ACC112 (cell line): Measurements from ENCODE around the gene HAPSTR1.

ENCODE experiments used
- H2AFZ ChIP-seq: fragments of 200-600 bp; sonication (generic); one replicate; pipeline ENCODE4 v1.6.0; 2017; ENCODE audit warnings: antibody characterized with exemption, low read length; ENCODE audit not compliant: unreplicated experiment
- H3K27ac ChIP-seq: fragments of 200-600 bp; sonication (generic); 2 replicates; pipeline ENCODE4 v1.5.1; 2014; ENCODE audit warnings: low read depth, mild to moderate bottlenecking, antibody characterized with exemption, low read length, moderate library complexity
- H3K27me3 ChIP-seq: fragments of 200-600 bp; sonication (generic); 2 replicates; pipeline ENCODE4 v1.6.1; 2014; ENCODE audit warnings: mild to moderate bottlenecking, antibody characterized with exemption, low read length, moderate library complexity, mixed read lengths; ENCODE audit not compliant: insufficient read depth
- H3K36me3 ChIP-seq: fragments of 200-600 bp; sonication (generic); 2 replicates; pipeline ENCODE4 v1.6.1; 2016; ENCODE audit warnings: mild to moderate bottlenecking, antibody characterized with exemption, low read length, moderate library complexity, mixed read lengths; ENCODE audit not compliant: insufficient read depth
- H3K4me1 ChIP-seq: fragments of 200-600 bp; sonication (generic); one replicate; pipeline ENCODE4 v1.6.1; 2016; ENCODE audit warnings: low read length, mixed read lengths; ENCODE audit not compliant: insufficient read depth, unreplicated experiment, control insufficient read depth
- H3K4me3 ChIP-seq: fragments of 200-600 bp; sonication (generic); 2 replicates; pipeline ENCODE4 v1.5.1; 2014; ENCODE audit warnings: mild to moderate bottlenecking, low read depth, low read length
- H3K79me2 ChIP-seq: fragments of 200-600 bp; sonication (generic); one replicate; pipeline ENCODE4 v1.6.0; 2016; ENCODE audit warnings: low read length; ENCODE audit not compliant: control insufficient read depth, unreplicated experiment, insufficient read depth

The HAPSTR1 gene

DNA sequence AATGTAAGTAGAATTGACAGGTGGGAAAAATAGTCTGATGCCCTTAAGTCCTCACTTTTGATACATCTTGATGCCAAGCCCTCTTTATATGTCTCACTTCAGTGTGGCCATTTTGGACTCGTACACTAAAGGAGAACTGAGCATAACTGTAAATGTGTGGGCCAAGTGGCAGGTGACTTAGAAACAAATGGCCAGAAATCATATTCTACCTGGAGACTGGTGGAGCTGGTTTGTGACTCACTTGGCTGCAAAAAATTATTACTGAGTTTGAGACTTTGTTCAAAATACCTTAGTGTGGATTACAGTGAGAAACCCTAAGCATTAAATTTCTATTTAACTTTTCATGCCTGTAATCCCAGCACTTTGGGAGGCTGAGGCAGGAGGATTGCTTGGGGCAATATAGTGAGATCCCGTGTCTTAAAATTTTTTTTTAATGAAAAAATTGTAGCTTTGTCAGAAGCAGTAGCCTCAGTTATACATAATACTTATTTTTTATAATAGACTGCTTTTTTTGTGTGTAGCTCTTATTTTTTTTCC is 5.0 kb downstream of the HAPSTR1 start:
- peaks cover 44% of the 10 kb centered on the region for H3K36me3 ChIP-seq
- H2AFZ ChIP-seq, result no peak overlapping the region
- H3K4me3 ChIP-seq, result 0 out of 2 replicates have a peak overlapping the region, but pooled peaks have one; percentile 26
- peaks cover 59% of the 10 kb centered on the region for H3K4me1 ChIP-seq
- H3K27ac ChIP-seq, result no peak overlapping the region
- H3K27me3 ChIP-seq, result no peaks in the 10 kb centered on the region
- H3K79me2 ChIP-seq, result peaks cover 100% of the 10 kb centered on the region

- Histone ChIP-seq H3K4me3 (no peak overlapping the region), H3K36me3 (peaks cover 45% of the 10 kb centered on the region), H3K27ac (peak overlapping the region; percentile 6; the same call in 1 of the 2 replicates), H3K79me2 (peaks cover 100% of the 10 kb centered on the region), H3K4me1 (peaks cover 70% of the 10 kb centered on the region), H2AFZ (no peak overlapping the region), H3K27me3 (no peaks in the 10 kb centered on the region)
These were observed 6.1 kb downstream of the HAPSTR1 start for GRCh38 chr16:9097266-9098219.

DNA sequence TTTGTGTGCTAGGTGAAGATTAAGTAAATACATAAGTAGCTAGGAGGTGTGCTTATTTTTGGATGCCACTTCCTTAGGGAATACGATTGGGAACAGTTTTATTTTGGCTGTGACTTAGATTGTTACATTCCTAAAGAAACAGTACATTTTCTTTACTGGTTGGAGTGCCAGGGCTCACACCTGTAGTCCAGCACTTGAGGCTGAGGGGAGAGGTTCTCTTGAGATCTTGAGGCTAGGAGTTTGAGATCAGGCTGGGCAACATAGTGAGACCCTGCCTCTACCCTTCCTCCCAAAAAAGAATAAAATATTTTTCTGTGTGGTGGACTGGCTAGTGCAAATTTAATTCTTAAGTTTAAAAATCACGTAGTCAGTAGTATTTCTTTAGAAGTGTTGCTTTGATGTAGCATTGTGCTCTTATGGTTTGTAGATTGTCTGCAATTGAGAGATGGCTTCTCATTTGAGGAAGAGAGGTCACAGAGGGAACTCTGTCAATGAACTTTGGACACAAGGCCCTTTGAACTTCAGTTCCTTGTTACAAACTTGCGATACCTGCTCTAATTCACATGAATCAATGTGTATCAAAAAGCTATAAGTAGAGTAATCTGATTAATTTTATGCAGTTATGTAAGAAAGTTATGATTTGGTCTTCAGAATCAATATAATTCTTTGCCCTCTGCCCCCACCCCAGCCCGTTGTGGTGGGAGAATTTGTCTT is 7.1 kb downstream of the HAPSTR1 start:
- Histone ChIP-seq H3K4me3 (no peak overlapping the region; the same call in 1 of the 2 replicates), H3K27ac (peak overlapping the region; percentile 47), H2AFZ (no peak overlapping the region), H3K79me2 (peaks cover 100% of the 10 kb centered on the region), H3K36me3 (peaks cover 47% of the 10 kb centered on the region), H3K27me3 (no peaks in the 10 kb centered on the region), H3K4me1 (peaks cover 78% of the 10 kb centered on the region)

- Histone ChIP-seq H3K4me3 (no peak overlapping the region), H3K36me3 (peaks cover 44% of the 10 kb centered on the region), H3K27me3 (no peaks in the 10 kb centered on the region), H2AFZ (no peak overlapping the region), H3K27ac (peak overlapping the region; percentile 47), H3K4me1 (peaks cover 78% of the 10 kb centered on the region), H3K79me2 (peaks cover 100% of the 10 kb centered on the region)
These were observed 7.7 kb downstream of the HAPSTR1 start for GRCh38 chr16:9099131-9099625.

DNA sequence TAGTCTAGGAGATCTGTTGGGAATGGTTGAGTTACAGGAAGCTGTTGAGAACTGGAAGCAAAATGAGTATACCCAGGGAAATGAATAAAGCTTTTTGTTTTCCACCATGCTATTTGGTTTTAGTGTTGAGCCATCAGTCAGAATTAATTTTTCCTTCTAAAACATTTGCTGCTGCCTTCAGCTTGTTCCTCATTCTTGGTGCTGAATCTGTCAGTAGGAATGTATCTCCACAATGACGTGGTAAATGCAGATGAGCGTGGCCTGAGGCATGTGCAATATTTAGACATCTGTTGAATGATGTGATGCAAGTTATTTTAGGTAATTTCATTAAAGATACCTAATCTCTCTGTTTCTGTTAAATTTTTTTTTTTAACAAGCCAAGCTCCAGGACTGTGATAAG is 10.9 kb downstream of the HAPSTR1 start:
- H3K27me3 ChIP-seq, result no peaks in the 10 kb centered on the region
- H2AFZ ChIP-seq, result no peak overlapping the region
- H3K79me2 ChIP-seq, result peaks cover 100% of the 10 kb centered on the region
- no peak overlapping the region for H3K4me3 ChIP-seq
- H3K4me1 ChIP-seq, result peaks cover 64% of the 10 kb centered on the region
- peaks cover 54% of the 10 kb centered on the region for H3K36me3 ChIP-seq
- H3K27ac ChIP-seq, result peak overlapping the region; percentile 64

DNA sequence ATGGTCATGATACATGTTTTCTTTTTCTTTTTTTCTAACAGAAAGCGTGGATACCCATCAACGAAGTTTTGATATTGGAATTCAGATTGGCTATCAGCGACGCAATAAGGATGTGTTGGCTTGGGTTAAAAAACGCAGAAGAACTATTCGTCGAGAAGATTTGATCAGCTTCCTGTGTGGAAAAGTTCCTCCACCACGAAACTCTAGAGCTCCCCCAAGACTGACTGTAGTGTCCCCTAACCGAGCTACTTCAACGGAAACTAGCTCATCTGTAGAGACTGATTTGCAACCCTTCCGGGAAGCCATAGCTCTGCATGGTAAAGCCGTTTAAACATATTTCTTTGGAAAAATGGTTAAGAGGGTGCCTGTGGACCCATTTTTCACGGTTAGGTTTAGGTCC is 11.5 kb downstream of the HAPSTR1 start:
- H3K27me3 ChIP-seq, result no peaks in the 10 kb centered on the region
- H3K4me1 ChIP-seq, result peaks cover 64% of the 10 kb centered on the region
- peaks cover 60% of the 10 kb centered on the region for H3K36me3 ChIP-seq
- peaks cover 100% of the 10 kb centered on the region for H3K79me2 ChIP-seq
- H3K4me3 ChIP-seq, result no peak overlapping the region
- peak overlapping the region; percentile 64 for H3K27ac ChIP-seq
- no peak overlapping the region for H2AFZ ChIP-seq

- Histone ChIP-seq H2AFZ (no peak overlapping the region), H3K27ac (no peak overlapping the region), H3K79me2 (peaks cover 99% of the 10 kb centered on the region), H3K4me1 (peaks cover 61% of the 10 kb centered on the region), H3K36me3 (peaks cover 64% of the 10 kb centered on the region), H3K27me3 (no peaks in the 10 kb centered on the region), H3K4me3 (no peak overlapping the region)
These were observed 12.1 kb downstream of the HAPSTR1 start for GRCh38 chr16:9103546-9103945.

DNA sequence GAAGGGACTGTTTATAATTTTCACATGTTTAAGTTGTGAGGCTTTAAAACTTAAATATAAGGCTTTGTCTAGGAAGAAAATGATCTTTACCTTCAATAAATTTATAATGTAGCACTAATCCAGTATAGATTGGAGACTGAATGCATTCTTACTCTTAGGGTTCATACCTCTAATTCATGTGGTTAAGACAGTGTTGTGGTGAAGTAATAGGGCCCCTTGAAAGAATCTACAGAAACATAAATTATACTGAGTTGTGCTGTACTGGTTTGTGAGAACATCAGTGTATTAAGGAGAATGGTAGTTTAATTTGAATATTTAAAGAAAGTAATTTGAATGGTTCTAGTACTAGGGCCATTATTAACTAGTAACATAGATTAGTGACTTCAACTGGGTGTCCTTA is 13.7 kb downstream of the HAPSTR1 start:
- Histone ChIP-seq H3K79me2 (peaks cover 99% of the 10 kb centered on the region), H3K36me3 (peaks cover 65% of the 10 kb centered on the region), H3K4me3 (no peak overlapping the region), H3K4me1 (peaks cover 62% of the 10 kb centered on the region), H3K27ac (no peak overlapping the region), H3K27me3 (no peaks in the 10 kb centered on the region), H2AFZ (no peak overlapping the region)

GRCh38 chr16:9107025-9107970 is 15.9 kb downstream of the HAPSTR1 start:
- H3K27ac ChIP-seq, result peak overlapping the region; percentile 3; the same call in 1 of the 2 replicates
- H3K36me3 ChIP-seq, result peaks cover 64% of the 10 kb centered on the region
- H3K27me3 ChIP-seq, result no peaks in the 10 kb centered on the region
- H2AFZ ChIP-seq, result no peak overlapping the region
- H3K4me1 ChIP-seq, result peaks cover 65% of the 10 kb centered on the region
- no peak overlapping the region for H3K4me3 ChIP-seq
- H3K79me2 ChIP-seq, result peaks cover 99% of the 10 kb centered on the region
